ENCODE results near the gene NOX3.
"Not testable (repeated sequence)": the region's sequence is repeated elsewhere in the genome, so short reads cannot be mapped to it uniquely, and the experiment has no call there.

NOX3 gene

GRCh38 chr6:155362968-155363632, 92.5 kb downstream of the NOX3 start:
- DNase-seq: not testable (repeated sequence)

- no peak for DNase-seq
Measured at GRCh38 chr6:155354167-155354566, 101.5 kb downstream of the NOX3 start.

GRCh38 chr6:155352811-155353210, 102.8 kb downstream of the NOX3 start:
- no peak for DNase-seq

GRCh38 chr6:155352130-155352420, 103.6 kb downstream of the NOX3 start:
- DNase-seq: no peak

- DNase-seq: no peak
Measured at GRCh38 chr6:155351273-155352129, 104.1 kb downstream of the NOX3 start.

- no peak for DNase-seq
Measured at GRCh38 chr6:155349956-155350355, 105.7 kb downstream of the NOX3 start.

GRCh38 chr6:155349129-155349528, 106.5 kb downstream of the NOX3 start:
- DNase-seq: no peak

- DNase-seq: no peak
Measured at GRCh38 chr6:155347800-155348199, 107.8 kb downstream of the NOX3 start.

GRCh38 chr6:155346957-155347356, 108.7 kb downstream of the NOX3 start:
- no peak for DNase-seq

Data from NCI-H446 treated with DMSO at 0.1 percent for 48 hours (cell line).